Measurements from ENCODE around the gene SMIM23.
A peak's percentile ranks its signal among the peaks of the same experiment; 100 is the strongest.

Gene SMIM23

DNA sequence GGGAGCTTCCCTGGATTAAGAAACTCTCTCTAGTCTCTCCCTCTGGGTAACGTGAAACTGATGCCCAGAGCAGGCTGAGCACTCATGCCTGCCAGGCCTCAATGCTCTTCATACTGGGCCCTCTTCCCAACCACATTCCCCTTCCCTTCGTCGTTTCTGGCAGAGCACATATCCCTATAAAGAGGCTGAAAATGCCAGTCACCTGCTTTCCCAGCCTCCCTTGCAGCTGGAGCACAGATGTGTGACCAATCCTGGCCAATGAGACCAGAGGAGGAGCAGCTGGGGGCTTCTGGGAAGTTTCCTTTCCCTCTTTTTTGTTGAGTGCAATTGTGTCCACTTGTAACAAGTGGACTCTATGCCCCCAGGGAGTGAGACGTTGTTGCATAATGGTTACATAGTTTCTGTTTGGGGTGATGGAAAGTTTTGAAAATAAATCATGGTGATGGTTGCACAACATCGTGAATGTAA, 30.2 kb upstream of the SMIM23 start:
- WGBS = 86% methylated on average over 4 of the region's 5 CpGs
- H3K27ac ChIP-seq (ENCODE audit: low read length, poor library complexity, severe bottlenecking) = no peak overlapping the region

DNA sequence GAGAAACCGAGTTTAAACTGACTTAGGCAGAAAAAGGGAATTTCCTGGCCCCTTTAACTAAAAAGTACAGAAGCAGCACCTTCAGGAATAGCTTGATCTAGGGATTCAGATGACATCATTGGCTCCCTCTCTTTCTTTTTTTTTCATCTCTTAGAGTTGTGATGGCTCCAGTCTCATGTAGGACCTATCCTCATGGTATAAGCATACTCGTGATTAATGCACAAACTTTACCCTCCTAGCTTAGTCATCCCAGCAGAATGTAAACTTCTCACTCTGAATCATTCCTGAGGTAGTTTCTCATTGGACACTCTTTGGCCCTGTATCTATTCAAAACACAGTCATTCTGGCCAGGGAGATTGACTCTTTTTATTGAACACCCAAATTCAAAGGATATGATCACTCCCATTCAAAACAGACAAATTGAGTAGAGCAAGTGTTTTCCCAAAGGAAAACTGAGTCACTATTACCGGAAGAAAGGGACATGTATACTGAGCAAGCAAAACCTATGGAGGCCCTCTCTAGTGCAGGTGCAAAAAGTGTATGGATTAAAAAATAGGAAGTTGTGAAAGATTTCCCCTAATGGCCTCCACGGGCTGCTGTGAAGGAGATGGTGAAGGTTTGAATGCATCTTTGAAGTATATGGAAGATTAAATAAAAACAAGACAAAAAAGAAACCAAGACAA, 27.6 kb upstream of the SMIM23 start:
- no peak overlapping the region for H2BK120ac ChIP-seq (ENCODE audit: low read depth, low read length)
- no peaks in the 10 kb centered on the region for H3K36me3 ChIP-seq (ENCODE audit: control insufficient read depth in 1 of 2, insufficient read depth in 2 of 2, low read depth in 1 of 2, low read length in 2 of 2)
- no peak overlapping the region for H2AK5ac ChIP-seq (ENCODE audit: low read length, severe bottlenecking)
- H3K9ac ChIP-seq (ENCODE audit: low read length) = no peak overlapping the region
- H2AFZ ChIP-seq (ENCODE audit: low read depth, low read length) = no peak overlapping the region
- H4K8ac ChIP-seq (ENCODE audit: low read length) = no peak overlapping the region
- no peak overlapping the region for H4K91ac ChIP-seq (ENCODE audit: low read length)
- H3K18ac ChIP-seq (ENCODE audit: low read depth in 1 of 2, low read length in 2 of 2) = no peak overlapping the region
- no peak overlapping the region for H2BK5ac ChIP-seq (ENCODE audit: low read depth, low read length, poor library complexity, severe bottlenecking)
- no peaks in the 10 kb centered on the region for H3K79me1 ChIP-seq (replicated peaks; ENCODE audit: low read length, poor library complexity, severe bottlenecking)
- DNase-seq = peak; percentile 96
- H2BK12ac ChIP-seq (ENCODE audit: low read length in 2 of 2) = no peak overlapping the region
- peaks cover 5% of the 10 kb centered on the region for H3K9me3 ChIP-seq (ENCODE audit: control insufficient read depth, low read length)
- H3K27me3 ChIP-seq (ENCODE audit: control insufficient read depth in 1 of 2, insufficient read depth in 1 of 2, low read length in 2 of 2) = no peaks in the 10 kb centered on the region
- H2BK15ac ChIP-seq (ENCODE audit: low read depth, poor library complexity, severe bottlenecking) = no peak overlapping the region
- no peaks in the 10 kb centered on the region for H3K4me1 ChIP-seq (ENCODE audit: control insufficient read depth, insufficient read depth, low read depth, low read length)
- H3K4ac ChIP-seq (ENCODE audit: low read depth in 1 of 2, low read length in 2 of 2) = no peak overlapping the region
- H3K27ac ChIP-seq (ENCODE audit: low read length, poor library complexity, severe bottlenecking) = no peak overlapping the region
- no peak overlapping the region for H3K14ac ChIP-seq (ENCODE audit: low read length in 2 of 2)
- no peak overlapping the region for H3K23ac ChIP-seq (ENCODE audit: low read length in 2 of 2)
- WGBS = 21% methylated on average over 4 of the region's 4 CpGs
- no peak overlapping the region for H3K4me2 ChIP-seq (ENCODE audit: low read length, poor library complexity, severe bottlenecking)
- H3K4me3 ChIP-seq (ENCODE audit: insufficient read depth in 1 of 2, low read depth in 1 of 2, low read length in 2 of 2) = no peak overlapping the region

More for the DNA sequence above, 30.2 kb upstream of the SMIM23 start:
- DNase-seq = peak; percentile 11
- Histone ChIP-seq H3K4me1 (ENCODE audit: control insufficient read depth, insufficient read depth, low read depth, low read length) (peaks cover 3% of the 10 kb centered on the region), H2AK5ac (ENCODE audit: low read length, severe bottlenecking) (no peak overlapping the region), H2AFZ (ENCODE audit: low read depth, low read length) (no peak overlapping the region), H3K27me3 (ENCODE audit: control insufficient read depth in 1 of 2, insufficient read depth in 1 of 2, low read length in 2 of 2) (no peaks in the 10 kb centered on the region), H3K9me3 (ENCODE audit: control insufficient read depth, low read length) (peaks cover 1% of the 10 kb centered on the region), H4K91ac (ENCODE audit: low read length) (no peak overlapping the region), H2BK5ac (ENCODE audit: low read depth, low read length, poor library complexity, severe bottlenecking) (no peak overlapping the region), H3K79me1 (replicated peaks; ENCODE audit: low read length, poor library complexity, severe bottlenecking) (no peaks in the 10 kb centered on the region), H3K36me3 (ENCODE audit: control insufficient read depth in 1 of 2, insufficient read depth in 2 of 2, low read depth in 1 of 2, low read length in 2 of 2) (no peaks in the 10 kb centered on the region), H4K8ac (ENCODE audit: low read length) (no peak overlapping the region), H3K4ac (ENCODE audit: low read depth in 1 of 2, low read length in 2 of 2) (no peak overlapping the region), H3K4me2 (ENCODE audit: low read length, poor library complexity, severe bottlenecking) (no peak overlapping the region), H2BK15ac (ENCODE audit: low read depth, poor library complexity, severe bottlenecking) (no peak overlapping the region), H3K23ac (ENCODE audit: low read length in 2 of 2) (no peak overlapping the region), H3K14ac (ENCODE audit: low read length in 2 of 2) (peak overlapping the region in 1 of 2 experiments; percentile 3), H3K4me3 (ENCODE audit: insufficient read depth in 1 of 2, low read depth in 1 of 2, low read length in 2 of 2) (no peak overlapping the region), H2BK12ac (ENCODE audit: low read length in 2 of 2) (no peak overlapping the region), H3K9ac (ENCODE audit: low read length) (no peak overlapping the region), H3K18ac (ENCODE audit: low read depth in 1 of 2, low read length in 2 of 2) (peak overlapping the region in 1 of 2 experiments; percentile 21), H2BK120ac (ENCODE audit: low read depth, low read length) (no peak overlapping the region)

DNA sequence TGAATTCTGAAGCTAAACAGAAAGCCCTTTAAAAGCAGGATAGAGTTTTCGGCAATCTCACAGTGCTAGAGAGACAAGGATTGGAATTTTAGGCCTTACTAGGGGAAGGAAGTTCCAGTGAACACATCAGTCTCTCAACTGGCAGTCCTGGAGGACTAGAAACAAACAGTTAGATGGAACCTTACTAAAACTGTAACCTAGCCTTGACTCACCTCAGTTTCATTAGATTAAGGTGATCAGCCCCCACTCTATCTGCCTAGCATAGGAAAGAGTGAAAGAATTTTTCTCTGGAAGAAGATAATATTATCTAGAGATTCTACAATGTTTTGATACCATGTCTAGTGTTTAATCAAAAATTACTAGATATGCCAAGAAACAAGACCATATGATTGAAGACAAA, 25.8 kb upstream of the SMIM23 start:
- H3K14ac ChIP-seq (ENCODE audit: low read length in 2 of 2) = no peak overlapping the region
- no peak overlapping the region for H4K91ac ChIP-seq (ENCODE audit: low read length)
- DNase-seq = no peak
- H4K8ac ChIP-seq (ENCODE audit: low read length) = no peak overlapping the region
- no peak overlapping the region for H2AK5ac ChIP-seq (ENCODE audit: low read length, severe bottlenecking)
- H3K27ac ChIP-seq (ENCODE audit: low read length, poor library complexity, severe bottlenecking) = no peak overlapping the region
- no peak overlapping the region for H3K4ac ChIP-seq (ENCODE audit: low read depth in 1 of 2, low read length in 2 of 2)
- no peak overlapping the region for H3K18ac ChIP-seq (ENCODE audit: low read depth in 1 of 2, low read length in 2 of 2)
- no peak overlapping the region for H3K4me3 ChIP-seq (ENCODE audit: insufficient read depth in 1 of 2, low read depth in 1 of 2, low read length in 2 of 2)
- peak overlapping the region; percentile 47 for H3K9ac ChIP-seq (ENCODE audit: low read length)
- H3K9me3 ChIP-seq (ENCODE audit: control insufficient read depth, low read length) = peaks cover 5% of the 10 kb centered on the region
- H2BK120ac ChIP-seq (ENCODE audit: low read depth, low read length) = no peak overlapping the region
- H3K4me1 ChIP-seq (ENCODE audit: control insufficient read depth, insufficient read depth, low read depth, low read length) = no peaks in the 10 kb centered on the region
- no peak overlapping the region for H3K4me2 ChIP-seq (ENCODE audit: low read length, poor library complexity, severe bottlenecking)
- H2BK12ac ChIP-seq (ENCODE audit: low read length in 2 of 2) = no peak overlapping the region
- 100% methylated on average over 1 of the region's 1 CpG for WGBS
- no peaks in the 10 kb centered on the region for H3K79me1 ChIP-seq (replicated peaks; ENCODE audit: low read length, poor library complexity, severe bottlenecking)
- no peak overlapping the region for H2BK5ac ChIP-seq (ENCODE audit: low read depth, low read length, poor library complexity, severe bottlenecking)
- H3K36me3 ChIP-seq (ENCODE audit: control insufficient read depth in 1 of 2, insufficient read depth in 2 of 2, low read depth in 1 of 2, low read length in 2 of 2) = no peaks in the 10 kb centered on the region
- no peaks in the 10 kb centered on the region for H3K27me3 ChIP-seq (ENCODE audit: control insufficient read depth in 1 of 2, insufficient read depth in 1 of 2, low read length in 2 of 2)
- no peak overlapping the region for H2BK15ac ChIP-seq (ENCODE audit: low read depth, poor library complexity, severe bottlenecking)
- H2AFZ ChIP-seq (ENCODE audit: low read depth, low read length) = no peak overlapping the region
- H3K23ac ChIP-seq (ENCODE audit: low read length in 2 of 2) = no peak overlapping the region

DNA sequence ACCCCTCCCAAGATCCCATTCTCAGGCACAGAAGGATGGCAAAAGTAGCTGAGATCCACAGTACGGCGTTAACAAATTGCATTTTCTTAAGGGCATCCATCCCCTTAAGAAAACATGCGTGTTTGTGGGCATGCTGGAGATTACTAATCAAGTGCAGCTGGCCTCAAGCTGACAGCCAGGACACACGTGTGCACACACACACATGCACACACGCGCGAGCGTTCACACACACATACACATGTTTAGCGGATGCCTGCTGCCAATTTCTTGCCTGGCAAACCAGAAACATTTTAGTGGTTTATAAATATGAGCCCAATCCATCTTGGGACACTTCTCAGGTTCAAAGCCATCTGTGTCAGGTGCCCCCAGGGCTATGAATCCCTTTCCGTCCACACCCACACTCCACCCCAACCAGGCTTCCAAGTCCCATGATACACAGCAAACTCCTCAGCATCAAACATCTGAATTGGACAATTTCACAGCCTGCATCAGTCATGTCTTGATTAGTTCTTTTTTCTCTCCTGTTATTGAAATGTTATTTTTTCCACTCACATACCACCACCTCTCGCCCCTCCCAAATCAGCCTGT, 23.5 kb upstream of the SMIM23 start:
- H2BK12ac ChIP-seq (ENCODE audit: low read length in 2 of 2) = no peak overlapping the region
- H3K79me1 ChIP-seq (replicated peaks; ENCODE audit: low read length, poor library complexity, severe bottlenecking) = no peaks in the 10 kb centered on the region
- 96% methylated on average over 10 of the region's 11 CpGs for WGBS
- peak overlapping the region; percentile 32 for H2BK5ac ChIP-seq (ENCODE audit: low read depth, low read length, poor library complexity, severe bottlenecking)
- no peak overlapping the region for H3K9ac ChIP-seq (ENCODE audit: low read length)
- peaks cover 20% of the 10 kb centered on the region for H3K9me3 ChIP-seq (ENCODE audit: control insufficient read depth, low read length)
- no peak overlapping the region for H3K23ac ChIP-seq (ENCODE audit: low read length in 2 of 2)
- H2BK120ac ChIP-seq (ENCODE audit: low read depth, low read length) = no peak overlapping the region
- H3K27me3 ChIP-seq (ENCODE audit: control insufficient read depth in 1 of 2, insufficient read depth in 1 of 2, low read length in 2 of 2) = no peaks in the 10 kb centered on the region
- no peak overlapping the region for H2AFZ ChIP-seq (ENCODE audit: low read depth, low read length)
- H3K14ac ChIP-seq (ENCODE audit: low read length in 2 of 2) = no peak overlapping the region
- H3K27ac ChIP-seq (ENCODE audit: low read length, poor library complexity, severe bottlenecking) = no peak overlapping the region
- H3K18ac ChIP-seq (ENCODE audit: low read depth in 1 of 2, low read length in 2 of 2) = no peak overlapping the region
- no peak overlapping the region for H2BK15ac ChIP-seq (ENCODE audit: low read depth, poor library complexity, severe bottlenecking)
- H3K4me3 ChIP-seq (ENCODE audit: insufficient read depth in 1 of 2, low read depth in 1 of 2, low read length in 2 of 2) = no peak overlapping the region
- H2AK5ac ChIP-seq (ENCODE audit: low read length, severe bottlenecking) = no peak overlapping the region
- H3K4me1 ChIP-seq (ENCODE audit: control insufficient read depth, insufficient read depth, low read depth, low read length) = no peaks in the 10 kb centered on the region
- H4K91ac ChIP-seq (ENCODE audit: low read length) = no peak overlapping the region
- no peak overlapping the region for H3K4me2 ChIP-seq (ENCODE audit: low read length, poor library complexity, severe bottlenecking)
- no peaks in the 10 kb centered on the region for H3K36me3 ChIP-seq (ENCODE audit: control insufficient read depth in 1 of 2, insufficient read depth in 2 of 2, low read depth in 1 of 2, low read length in 2 of 2)
- no peak for DNase-seq
- no peak overlapping the region for H4K8ac ChIP-seq (ENCODE audit: low read length)
- no peak overlapping the region for H3K4ac ChIP-seq (ENCODE audit: low read depth in 1 of 2, low read length in 2 of 2)
